HUDEP-2 (cell line): ENCODE results near the gene OXER1.

Source experiments
- DNase-seq, 76 experiments: peaks; one replicate each; lab custom pipeline; 2025; ENCODE audit not compliant: unreplicated experiment in 76 of 76; lab: John Stamatoyannopoulos, UW

The OXER1 gene

DNA sequence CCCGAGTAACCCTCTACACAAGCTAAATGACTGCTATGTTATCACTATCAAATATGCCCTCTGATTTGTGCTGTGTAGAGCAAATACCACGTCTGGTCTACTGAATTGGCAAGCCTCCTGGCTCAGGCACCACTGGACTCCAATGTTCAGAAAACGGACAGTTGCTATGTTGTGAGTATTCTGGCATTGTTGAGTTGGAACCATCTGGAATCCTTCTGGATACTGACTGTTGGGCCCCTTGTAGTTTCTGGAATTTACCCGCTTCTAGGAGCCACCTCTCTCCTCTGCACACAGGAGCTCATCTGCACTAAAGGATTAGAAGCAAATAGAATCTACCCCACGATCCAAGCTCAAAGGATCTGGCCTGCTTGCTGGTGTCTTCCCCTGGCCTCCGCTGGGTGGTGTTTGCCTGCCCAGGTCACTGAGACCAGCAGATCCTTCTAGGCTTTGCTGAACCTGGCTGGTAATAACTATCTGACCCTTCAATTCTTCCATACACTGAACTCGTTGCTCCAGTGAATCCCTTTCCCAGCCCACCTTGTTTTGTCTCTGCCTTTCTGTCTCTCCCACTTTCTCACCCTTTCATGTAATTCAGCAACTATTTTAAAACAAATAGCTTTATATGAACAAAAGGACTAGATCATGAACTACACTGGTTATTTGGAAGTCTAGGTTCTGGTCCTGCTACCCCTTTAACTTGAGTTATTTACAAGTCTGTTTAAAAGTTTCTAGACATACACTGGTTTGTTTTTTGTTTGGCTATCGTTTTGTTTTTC lies 30.5 kb upstream of the OXER1 start:
- peak in 16 of 76 experiments; percentile 5 to 58 (median 16) for DNase-seq

DNA sequence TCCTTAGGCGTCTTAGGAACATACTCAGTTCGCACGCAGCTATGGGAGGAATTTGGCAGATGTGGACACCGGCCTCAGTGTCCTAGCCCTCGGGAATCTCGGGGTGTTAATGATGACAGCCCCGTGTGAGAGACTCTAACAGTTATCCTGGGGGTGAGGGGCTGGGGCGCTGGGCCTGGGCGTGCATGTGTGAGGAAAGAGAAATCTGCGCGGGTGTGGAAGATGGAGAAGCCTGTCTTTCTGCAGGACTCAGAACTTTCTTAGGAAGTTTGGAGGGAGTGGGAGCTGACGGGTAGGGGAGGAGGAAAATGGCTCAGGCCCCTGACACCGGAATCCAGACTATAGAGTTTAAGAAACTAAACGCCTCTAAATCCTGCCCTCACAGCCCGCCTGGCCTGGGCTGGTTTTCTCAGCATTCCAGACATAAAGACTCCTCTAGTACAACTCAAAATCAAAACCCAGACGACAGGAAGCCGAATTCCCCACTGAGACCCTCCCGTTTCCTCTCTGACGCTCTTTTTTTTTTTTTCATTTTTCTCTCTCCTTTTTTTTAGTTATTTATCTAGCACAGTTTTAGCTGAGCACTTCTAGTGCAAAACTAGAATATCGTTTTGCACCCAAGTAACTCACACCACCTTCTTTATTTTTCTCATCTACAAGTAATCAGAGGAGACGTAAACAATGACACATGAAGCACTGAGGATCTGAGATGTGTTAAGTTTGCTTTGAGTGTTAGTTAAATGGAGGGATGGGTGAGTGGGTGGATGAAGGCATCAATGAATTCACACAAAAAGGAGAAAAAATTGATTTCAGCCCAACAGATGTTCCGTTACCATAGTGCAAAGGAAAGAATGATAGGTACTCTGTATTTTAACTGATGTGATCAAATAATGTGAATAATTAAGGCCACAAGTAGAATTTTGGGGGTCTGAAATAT lies 29.7 kb upstream of the OXER1 start:
- DNase-seq, result no peak

DNA sequence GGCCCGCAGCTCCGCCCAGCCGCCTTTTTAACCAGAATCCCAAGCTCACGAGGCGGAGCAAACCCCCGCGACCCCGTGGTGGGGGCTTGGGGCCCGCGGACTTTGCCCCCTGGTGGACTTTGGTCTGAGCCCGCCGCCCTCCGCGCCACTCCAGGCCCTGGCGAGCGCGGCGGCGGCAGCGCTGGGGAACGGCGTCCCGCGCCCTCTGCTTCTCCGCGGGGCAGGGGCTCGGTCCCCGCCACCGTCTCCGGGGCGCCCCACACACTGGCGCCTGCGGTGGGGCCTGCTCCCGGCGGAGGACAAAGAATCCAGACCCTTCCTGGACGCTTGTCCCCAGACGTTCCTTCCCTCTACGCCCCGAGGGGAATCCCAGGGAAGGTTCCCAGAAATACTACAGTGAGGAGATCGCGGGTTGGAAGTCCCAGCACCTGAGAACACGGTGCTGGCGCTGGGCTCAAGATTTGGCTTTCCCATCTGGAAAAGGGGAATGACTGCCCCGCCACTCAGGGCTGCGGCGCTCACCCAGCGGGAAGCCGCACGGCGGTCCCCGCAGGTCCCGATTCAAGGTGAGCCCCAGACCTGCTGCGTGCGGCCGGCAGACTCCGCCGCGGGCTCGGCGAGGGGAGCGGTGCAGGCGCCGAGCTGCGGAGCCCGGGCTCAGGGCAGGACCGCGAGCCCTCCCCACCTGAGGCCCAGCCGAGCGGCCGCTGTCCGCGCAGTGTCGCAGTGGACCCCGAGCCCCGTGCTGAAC lies 28.8 kb upstream of the OXER1 start, which contains the start of gene HAAO:
Gene HAAO (minus strand): TSS at position 1 of the 751 bp plus-strand sequence. CDS start 47 bp downstream, outside the sequence.
- DNase-seq, result no peak

DNA sequence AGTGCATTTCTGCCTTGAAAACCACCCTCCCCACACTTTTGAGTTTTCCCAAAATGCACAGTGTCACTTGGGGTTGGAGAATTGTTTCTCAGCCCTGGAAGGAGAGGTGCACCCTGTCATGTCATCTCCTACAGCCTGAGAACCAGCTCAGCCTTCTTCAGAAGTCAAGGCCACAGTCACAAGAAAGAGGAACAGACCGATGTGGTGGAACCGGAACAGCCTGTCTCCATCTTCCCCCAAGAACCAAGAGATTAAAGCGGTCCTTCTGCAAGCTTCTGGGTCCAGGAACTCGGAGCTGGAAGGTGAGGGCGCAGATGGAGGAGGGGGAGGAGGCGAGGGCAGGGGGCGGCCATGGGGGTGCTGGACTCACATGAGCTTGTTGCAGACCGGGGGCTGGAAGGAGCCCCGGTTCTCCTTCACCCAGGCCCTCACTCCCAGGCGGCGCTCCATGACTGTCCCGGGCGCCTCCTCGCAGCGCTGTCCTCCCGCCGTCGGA lies 28.2 kb upstream of the OXER1 start:
- DNase-seq, result no peak

DNA sequence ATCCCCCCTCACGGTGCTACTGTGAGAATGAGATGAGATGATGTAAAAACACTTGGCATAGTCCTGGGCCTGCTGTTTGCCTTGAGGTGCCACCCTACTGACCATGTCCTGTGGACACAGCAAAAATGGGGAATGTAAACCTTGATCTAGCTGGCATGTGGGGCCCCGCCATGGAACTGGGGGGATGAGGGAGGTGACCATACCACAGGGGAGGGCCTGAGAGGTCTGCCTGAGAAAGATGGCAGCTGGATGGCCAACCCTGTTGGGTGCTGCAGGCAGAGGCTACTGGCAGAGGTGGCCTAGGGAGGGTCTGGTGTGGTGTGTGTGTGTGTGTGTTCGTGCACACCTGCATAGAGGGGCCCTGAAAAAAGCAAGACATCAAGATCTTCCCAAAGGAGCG lies 27.7 kb upstream of the OXER1 start:
- no peak for DNase-seq

DNA sequence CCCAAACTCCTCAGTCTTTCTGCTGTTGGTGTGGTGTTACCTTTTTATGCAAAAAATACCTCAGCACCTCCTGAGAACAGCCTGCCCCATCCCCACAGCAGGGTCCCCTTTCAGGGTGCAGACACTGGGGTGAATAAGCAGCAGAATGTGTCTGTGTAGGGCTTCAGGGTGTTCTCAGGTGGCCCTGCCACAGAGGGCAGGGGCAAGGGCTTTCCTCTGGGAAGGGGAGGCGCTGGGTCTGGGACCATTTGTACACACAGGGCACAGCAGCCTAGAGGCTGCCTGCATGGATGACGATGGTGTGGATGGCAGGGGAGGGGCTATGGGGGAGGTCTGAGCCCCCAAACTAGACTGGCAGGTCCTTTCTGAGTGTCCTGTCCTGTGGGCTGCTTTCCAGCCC lies 25.8 kb upstream of the OXER1 start:
- no peak for DNase-seq

DNA sequence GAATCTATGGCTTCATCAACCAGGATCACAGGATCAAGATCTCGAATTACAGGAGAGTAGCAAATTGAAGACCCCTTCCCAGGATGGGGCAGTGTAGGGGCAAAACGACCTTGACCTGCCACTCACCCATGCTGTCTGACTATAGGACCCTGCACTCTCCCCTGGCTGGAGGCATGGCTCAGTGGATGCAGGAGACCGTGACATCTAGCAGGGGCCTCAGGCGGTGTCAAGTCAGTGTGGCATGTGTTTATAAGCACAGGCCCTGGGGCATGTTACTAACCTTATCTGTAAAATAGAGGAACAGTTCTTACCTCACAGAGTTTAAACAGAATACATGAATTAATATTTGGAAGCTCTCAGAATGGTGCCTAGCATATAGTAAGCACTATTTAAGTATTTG lies 24.9 kb upstream of the OXER1 start:
- no peak for DNase-seq

DNA sequence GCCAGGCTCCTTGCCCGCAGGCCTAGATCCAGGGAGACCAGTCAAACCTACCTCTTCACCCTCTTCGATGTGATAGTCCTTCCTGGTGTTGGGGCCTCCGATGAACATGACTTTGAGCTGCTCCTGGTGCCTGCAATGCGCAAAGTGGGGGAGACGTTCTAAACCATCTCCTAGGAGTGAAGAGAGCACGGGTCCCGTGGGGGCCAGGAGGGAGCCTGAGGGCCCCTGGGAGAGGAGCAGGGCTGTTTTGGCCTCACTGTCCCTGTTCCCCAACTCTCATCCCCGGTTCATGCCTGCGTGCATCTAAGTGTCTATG lies 24.5 kb upstream of the OXER1 start:
- DNase-seq, result no peak

DNA sequence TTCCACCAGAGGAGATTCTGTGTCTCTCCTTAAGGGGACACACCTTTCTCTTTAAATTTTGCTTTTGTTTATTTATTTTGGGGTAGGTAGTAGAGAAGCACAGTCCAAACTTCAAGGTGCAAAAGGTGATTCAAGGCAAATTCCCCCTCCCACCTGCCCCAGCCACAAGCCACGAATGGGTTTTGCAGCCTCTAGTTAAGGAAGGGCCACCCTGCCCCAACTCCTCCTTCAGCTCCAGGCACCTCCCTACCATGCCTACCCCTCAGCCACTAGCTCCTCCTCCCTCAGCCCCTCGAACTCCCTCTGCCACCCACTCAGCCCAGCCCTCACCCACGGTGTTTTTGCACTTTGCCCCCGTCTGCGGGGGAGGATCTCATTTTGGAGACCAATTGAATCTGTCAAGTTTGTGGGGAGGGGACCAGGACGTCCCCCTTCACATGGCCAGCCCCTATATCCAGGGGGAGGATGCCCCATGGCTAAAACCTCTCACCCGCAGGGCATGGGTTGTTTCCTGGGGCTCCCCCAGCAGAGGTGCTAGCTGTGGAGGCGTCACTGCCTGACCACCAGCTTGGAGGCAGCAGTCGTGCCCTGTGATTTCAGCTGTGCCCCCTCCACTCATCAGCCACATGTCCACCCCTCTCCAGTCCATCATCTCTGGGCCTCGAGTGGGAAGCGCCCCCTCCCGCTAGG lies 24.0 kb upstream of the OXER1 start:
- DNase-seq, result no peak

DNA sequence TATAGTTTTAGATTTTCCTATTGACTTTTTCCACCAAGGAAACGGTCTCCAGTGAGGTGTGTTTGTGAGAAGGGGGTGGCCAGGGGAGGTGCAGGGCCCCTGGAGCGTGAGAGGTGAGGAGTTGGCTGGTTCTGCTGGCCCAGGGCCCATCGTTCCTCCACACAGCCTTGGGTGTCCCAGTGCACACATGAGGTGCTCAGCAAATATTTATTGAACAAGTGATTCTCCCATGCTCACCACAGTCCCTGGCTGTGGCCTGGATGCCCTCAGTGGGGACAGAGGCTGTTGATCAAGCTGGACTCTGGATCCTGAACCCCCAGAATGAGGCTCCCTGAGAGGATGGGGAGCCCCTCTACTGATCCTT lies 23.5 kb upstream of the OXER1 start:
- no peak for DNase-seq

DNA sequence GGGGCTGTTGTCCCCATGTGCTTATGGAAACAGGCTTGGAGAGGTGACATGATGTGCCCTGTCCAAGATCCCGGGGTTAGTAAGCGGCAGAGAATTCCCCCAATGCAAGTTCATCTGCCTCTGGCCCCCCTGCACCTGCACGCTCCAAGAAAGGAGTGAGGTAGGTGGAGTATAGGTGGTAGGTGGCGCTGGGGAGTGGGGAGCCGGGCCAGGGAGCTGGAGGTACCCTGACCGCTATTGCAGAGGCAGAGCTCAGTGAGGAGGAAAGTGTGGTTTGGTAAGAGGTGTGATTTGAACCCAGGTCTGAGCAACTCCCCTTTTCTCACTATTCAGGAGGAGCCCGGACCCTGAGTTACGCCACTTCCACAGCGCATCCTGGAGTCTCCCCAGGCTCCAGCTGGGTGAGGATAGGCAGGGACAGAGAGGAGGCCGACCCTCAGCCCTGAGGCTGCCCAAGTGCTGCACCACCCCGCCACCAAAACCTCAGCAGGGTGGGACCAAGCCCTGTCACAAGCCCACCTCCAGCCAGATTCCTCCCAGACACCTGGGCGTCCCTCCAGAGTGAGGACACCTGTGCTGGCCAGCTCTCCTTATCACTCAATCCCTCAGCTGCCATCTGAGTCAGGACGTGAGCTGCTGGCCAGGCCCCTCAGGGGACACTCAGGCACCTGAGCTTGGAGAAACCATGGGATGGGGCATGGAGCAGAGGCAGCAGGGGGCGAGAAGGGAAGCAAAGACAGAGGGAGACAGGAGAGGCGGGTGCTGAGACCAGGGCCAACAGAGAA lies 22.8 kb upstream of the OXER1 start:
- no peak for DNase-seq

DNA sequence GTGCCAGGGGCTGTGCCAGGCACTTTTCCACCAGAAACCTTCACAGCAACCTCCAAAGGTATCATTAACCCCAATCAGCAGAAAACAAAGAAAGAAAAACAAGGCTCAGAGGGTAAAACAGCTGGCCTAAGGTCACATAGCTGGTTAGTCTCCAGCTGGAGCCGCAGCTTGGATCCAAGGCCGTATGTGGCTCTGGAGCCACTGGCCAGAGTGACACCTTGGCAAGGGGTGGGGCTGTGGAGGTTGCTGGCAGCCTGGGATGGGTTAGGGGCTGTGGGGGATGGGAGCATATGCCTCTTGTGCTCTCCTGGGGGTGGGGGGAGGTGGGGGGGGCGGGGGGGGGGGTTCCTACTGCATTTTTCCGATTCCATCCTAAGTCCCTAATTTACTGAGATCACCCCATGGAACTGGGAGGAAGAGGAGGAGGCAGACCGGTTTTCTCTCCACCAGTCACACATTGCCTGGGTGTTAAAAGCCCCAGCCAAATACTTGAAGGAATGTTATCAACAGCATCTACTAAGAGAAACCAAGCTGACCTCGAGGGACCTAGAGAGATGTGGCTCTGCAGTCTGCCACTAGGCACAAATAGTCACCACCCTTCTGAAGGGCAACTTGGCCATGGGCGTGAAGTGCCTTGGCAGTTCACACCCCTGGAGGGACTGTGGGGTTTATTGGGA lies 20.4 kb upstream of the OXER1 start:
- no peak for DNase-seq

DNA sequence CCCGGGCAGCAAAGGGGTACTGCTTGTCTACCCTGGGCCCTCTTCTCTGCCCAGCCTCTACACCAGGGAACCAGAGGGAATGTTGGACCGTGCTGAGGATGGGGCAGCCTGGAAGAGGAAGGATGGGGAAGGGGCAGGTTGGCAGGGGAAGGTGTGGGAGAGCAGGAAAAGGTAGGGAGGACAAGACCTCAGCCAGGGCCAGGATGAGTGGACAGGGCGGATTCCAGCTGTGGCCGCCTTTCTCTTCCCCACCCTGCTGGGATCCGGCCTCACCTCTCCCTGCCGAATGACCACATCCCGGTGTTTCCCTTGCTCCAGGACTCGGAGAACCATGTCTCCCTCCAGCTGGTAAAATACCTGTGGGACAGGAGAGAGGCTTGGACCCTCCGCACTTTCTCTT lies 19.6 kb upstream of the OXER1 start:
- DNase-seq, result no peak

DNA sequence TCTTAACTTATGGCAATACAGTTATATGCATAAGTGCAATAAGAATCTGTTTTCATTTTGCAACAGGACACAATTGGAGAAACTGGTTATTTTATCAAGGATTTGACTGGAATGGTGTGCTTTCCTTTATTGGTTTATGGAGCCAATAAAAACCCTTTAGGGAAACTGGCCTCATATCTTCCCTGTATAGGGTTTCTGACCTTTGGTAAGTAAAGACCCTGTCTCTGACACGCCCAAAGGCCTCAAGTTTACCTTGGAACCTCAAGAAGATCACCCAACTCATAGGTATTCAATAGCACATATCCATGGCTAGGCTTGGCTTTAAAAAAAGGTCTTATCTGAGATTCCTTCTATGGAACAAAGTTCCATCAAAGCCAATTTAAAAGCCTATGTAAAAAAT lies 17.2 kb upstream of the OXER1 start:
- no peak for DNase-seq

DNA sequence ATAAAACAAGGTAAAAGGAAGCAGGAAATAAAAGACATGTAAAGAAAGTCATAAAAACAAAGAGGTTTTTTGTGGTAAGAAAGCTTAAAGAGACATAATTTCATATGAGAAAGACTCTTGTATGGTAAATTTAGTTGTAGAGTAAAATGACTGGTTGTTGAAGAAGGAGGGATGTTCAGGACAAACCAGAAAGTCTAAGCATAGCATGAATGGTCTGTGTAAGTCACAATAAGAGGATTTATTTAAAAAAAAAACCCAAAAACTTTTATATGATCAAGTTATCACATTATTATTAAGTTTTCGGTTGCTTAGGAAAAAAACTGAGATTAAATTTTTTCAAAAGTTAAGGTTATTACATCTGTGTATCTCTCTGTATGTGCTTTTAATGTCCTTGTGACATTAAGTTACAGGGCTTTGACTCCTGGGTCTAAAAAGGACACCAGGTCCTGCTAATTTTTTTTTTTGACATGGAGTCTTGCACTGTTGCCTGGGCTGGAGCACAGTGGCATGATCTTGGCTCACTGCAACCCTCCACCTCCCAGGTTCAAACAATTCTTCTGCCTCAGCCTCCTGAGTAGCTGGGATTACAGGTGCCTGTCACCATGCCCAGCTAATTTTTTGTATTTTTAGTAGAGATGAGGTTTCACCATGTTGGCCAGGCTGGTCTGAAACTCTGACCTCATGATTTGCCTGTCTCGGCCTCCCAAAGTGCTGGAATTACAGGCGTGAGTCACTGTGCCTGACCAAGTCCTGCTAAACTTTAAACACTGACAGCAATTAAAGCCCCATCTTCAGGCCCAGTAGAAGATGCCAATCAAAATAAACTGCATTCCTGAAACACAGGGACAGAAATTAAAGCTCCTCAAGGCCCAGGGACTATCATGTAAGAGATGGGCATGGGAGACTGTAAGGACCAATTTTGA lies 14.2 kb upstream of the OXER1 start:
- no peak for DNase-seq

DNA sequence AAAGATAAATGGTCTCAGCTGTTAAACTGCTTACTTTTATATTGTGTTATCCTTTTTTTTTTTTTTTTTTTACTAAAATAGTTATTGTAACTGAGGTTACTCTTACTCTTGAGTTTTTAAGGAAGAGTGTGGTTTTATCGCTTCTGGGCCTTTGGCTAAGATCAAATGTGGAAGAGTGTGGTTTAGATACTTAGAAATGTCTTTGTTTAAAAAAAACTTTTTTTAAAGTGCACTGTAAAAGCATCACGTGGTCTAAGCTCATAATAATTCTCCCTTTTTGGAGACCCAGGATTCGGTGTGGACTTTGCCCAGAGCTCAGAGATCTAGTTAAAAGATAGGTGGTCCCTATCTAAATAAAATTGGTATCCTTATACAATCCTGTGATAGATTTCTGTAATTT lies 11.9 kb upstream of the OXER1 start:
- no peak for DNase-seq

DNA sequence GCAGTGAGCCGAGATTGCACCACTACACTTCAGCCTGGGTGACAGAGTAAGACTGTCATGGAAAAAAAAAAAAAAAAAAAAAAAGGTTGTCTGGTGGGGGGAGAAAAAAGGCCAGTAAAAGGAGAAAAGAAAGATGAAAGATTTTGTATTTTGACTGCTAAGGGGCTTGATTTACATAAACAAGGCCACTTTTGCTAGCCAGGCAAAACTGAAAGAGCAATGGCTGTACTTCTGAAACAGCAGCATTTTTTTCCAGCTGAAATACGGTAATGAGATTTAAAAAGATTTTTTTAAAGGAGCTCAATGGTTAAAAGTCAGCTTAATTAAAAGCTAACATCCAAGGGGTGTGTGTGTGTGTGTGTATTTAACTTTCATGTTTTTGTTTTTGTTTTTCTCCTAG lies 11.3 kb upstream of the OXER1 start:
- DNase-seq, result no peak

DNA sequence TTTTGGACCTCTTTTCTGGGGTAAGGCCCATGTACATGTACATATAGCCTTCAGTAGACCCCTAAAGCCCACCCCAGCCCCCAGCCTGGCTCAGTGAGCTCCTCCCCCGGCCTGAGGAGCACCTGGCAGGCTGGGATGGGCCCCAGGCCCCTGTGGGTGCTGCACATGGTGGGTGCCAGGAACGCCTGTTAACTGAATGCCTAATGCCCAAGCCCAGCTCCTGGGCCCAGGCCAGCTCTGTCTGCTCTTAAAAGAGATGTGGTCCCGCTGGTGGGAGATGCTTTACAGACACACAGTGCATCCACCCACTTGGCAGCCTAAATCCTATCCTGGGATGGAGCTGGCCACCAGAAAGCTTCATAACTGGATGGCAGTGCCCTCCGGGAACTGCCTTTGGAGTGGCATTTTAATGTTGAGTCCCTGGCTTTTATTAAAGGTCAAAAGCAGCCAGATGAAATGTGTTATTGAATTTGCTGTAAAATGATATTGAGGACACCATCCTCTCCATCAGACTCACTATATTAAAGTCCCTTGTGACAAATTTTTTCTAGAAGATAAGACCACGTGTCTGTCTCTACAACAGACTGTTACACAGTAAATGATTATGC lies 7.7 kb upstream of the OXER1 start:
- DNase-seq, result no peak
